ENCODE data around the gene PDE6H. TPM values are rescaled to one million over a fixed set of nuclear protein-coding genes. Genes with fewer than 3 reads are reported as not detected.

Gene PDE6H
- total RNA-seq, 1 experiment from 2014 or later = not detected

- no TSS peak for BruUV-seq (replicated peaks)
- intact Hi-C loops (cut with micrococcal nuclease; ENCODE audit: unreplicated experiment) = no loop called here
- no peaks in the 10 kb centered on the region for H3K36me3 Mint-ChIP-seq (ENCODE audit: insufficient read depth, unreplicated experiment)
- no peak overlapping the region for H3K4me3 ChIP-seq (ENCODE audit: low read depth, low read length)
- H3K4me3 Mint-ChIP-seq (ENCODE audit: unreplicated experiment) = no peak overlapping the region
- ChIA-PET CTCF (no interaction called here), POLR2A (no interaction called here)
- no peaks in the 10 kb centered on the region for H3K9me3 ChIP-seq
- H3K4me1 Mint-ChIP-seq (ENCODE audit: low read depth, unreplicated experiment) = no peaks in the 10 kb centered on the region
- peaks cover 7% of the 10 kb centered on the region for H3K27me3 Mint-ChIP-seq (ENCODE audit: insufficient read depth, unreplicated experiment)
- TF ChIP-seq, protein P1, sequence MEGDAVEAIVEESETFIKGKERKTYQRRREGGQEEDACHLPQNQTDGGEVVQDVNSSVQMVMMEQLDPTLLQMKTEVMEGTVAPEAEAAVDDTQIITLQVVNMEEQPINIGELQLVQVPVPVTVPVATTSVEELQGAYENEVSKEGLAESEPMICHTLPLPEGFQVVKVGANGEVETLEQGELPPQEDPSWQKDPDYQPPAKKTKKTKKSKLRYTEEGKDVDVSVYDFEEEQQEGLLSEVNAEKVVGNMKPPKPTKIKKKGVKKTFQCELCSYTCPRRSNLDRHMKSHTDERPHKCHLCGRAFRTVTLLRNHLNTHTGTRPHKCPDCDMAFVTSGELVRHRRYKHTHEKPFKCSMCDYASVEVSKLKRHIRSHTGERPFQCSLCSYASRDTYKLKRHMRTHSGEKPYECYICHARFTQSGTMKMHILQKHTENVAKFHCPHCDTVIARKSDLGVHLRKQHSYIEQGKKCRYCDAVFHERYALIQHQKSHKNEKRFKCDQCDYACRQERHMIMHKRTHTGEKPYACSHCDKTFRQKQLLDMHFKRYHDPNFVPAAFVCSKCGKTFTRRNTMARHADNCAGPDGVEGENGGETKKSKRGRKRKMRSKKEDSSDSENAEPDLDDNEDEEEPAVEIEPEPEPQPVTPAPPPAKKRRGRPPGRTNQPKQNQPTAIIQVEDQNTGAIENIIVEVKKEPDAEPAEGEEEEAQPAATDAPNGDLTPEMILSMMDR (IDR thresholded peaks at IDR 0.05; ENCODE audit: insufficient read depth in 1 of 2, low read depth in 1 of 2, low read length in 1 of 2, severe bottlenecking in 1 of 2, unreplicated experiment in 1 of 2) = no peak
- H3K36me3 ChIP-seq (ENCODE audit: control insufficient read depth, insufficient read depth, low read length) = no peaks in the 10 kb centered on the region
- no peaks in the 10 kb centered on the region for H3K4me1 ChIP-seq
- H3K27me3 ChIP-seq (replicated peaks; ENCODE audit: control insufficient read depth, insufficient read depth, low read length) = no peaks in the 10 kb centered on the region; the same call in 1 of the 2 replicates
- no peak for DNase-seq
- H3K9me3 Mint-ChIP-seq (ENCODE audit: unreplicated experiment) = no peaks in the 10 kb centered on the region
- H3K27ac Mint-ChIP-seq (ENCODE audit: unreplicated experiment) = no peak overlapping the region
Measured at GRCh38 chr12:14979468-14979867, 6.6 kb downstream of the PDE6H start.

- H3K27me3 Mint-ChIP-seq (ENCODE audit: insufficient read depth, unreplicated experiment) = peaks cover 10% of the 10 kb centered on the region
- H3K4me1 Mint-ChIP-seq (ENCODE audit: low read depth, unreplicated experiment) = no peaks in the 10 kb centered on the region
- CTCF ChIA-PET = no interaction called here
- no peaks in the 10 kb centered on the region for H3K36me3 Mint-ChIP-seq (ENCODE audit: insufficient read depth, unreplicated experiment)
- H3K4me1 ChIP-seq = no peaks in the 10 kb centered on the region
- H3K27ac Mint-ChIP-seq (ENCODE audit: unreplicated experiment) = no peak overlapping the region
- H3K9me3 Mint-ChIP-seq (ENCODE audit: unreplicated experiment) = no peaks in the 10 kb centered on the region
- POLR2A ChIA-PET = no interaction called here
- H3K4me3 Mint-ChIP-seq (ENCODE audit: unreplicated experiment) = no peak overlapping the region
- intact Hi-C loops (cut with micrococcal nuclease; ENCODE audit: unreplicated experiment) = no loop called here
- TF ChIP-seq, protein P1 (IDR thresholded peaks at IDR 0.05; ENCODE audit: insufficient read depth in 1 of 2, low read depth in 1 of 2, low read length in 1 of 2, severe bottlenecking in 1 of 2, unreplicated experiment in 1 of 2) = no peak
- no TSS peak for BruUV-seq (replicated peaks)
- no peaks in the 10 kb centered on the region for H3K36me3 ChIP-seq (ENCODE audit: control insufficient read depth, insufficient read depth, low read length)
- no peak for DNase-seq
- no peak overlapping the region for H3K4me3 ChIP-seq (ENCODE audit: low read depth, low read length)
- H3K9me3 ChIP-seq = no peaks in the 10 kb centered on the region
- H3K27me3 ChIP-seq (replicated peaks; ENCODE audit: control insufficient read depth, insufficient read depth, low read length) = no peaks in the 10 kb centered on the region; the same call in 1 of the 2 replicates
Measured at GRCh38 chr12:14981049-14981448, 8.2 kb downstream of the PDE6H start.

DNA sequence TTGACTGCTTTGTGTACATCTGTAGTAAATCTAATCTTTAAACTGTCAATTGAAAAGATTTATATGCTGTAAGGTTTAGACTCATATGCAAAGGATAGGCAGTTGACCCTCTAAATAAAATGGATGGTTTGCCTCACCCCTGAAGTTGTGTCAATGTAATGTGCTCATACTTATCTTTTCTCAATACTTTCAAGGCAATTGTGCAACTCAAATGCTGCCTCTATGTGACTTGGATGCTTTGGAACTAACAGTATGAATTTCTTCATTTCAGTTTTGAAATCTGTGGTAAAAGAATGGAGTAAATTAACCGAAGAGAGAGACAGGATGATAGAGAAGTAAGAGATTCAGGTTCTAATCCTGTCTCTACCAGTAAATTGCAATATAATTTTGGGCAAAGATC lies 9.7 kb downstream of the PDE6H start:
- Mint-ChIP-seq H3K4me3 (ENCODE audit: unreplicated experiment) (no peak overlapping the region), H3K27ac (ENCODE audit: unreplicated experiment) (no peak overlapping the region), H3K9me3 (ENCODE audit: unreplicated experiment) (no peaks in the 10 kb centered on the region), H3K27me3 (ENCODE audit: insufficient read depth, unreplicated experiment) (peaks cover 15% of the 10 kb centered on the region), H3K4me1 (ENCODE audit: low read depth, unreplicated experiment) (no peaks in the 10 kb centered on the region), H3K36me3 (ENCODE audit: insufficient read depth, unreplicated experiment) (no peaks in the 10 kb centered on the region)
- Histone ChIP-seq H3K36me3 (ENCODE audit: control insufficient read depth, insufficient read depth, low read length) (no peaks in the 10 kb centered on the region), H3K4me1 (no peaks in the 10 kb centered on the region), H3K27me3 (replicated peaks; ENCODE audit: control insufficient read depth, insufficient read depth, low read length) (no peaks in the 10 kb centered on the region; the same call in 1 of the 2 replicates), H3K9me3 (no peaks in the 10 kb centered on the region), H3K4me3 (ENCODE audit: low read depth, low read length) (no peak overlapping the region)
- intact Hi-C loops (cut with micrococcal nuclease; ENCODE audit: unreplicated experiment) = no loop called here
- POLR2A ChIA-PET = no interaction called here
- TF ChIP-seq, protein P1 (IDR thresholded peaks at IDR 0.05; ENCODE audit: insufficient read depth in 1 of 2, low read depth in 1 of 2, low read length in 1 of 2, severe bottlenecking in 1 of 2, unreplicated experiment in 1 of 2) = no peak
- no TSS peak for BruUV-seq (replicated peaks)
- no peak for DNase-seq
- CTCF ChIA-PET = no interaction called here
